Fibroblast of peridontal ligament (primary cell): ENCODE data around the gene UBB.

Experiments used
- DNase-seq: peaks from one replicate; pipeline ENCODE4 v3.0.0-alpha.2; 2010; ENCODE audit errors: extremely low read depth

UBB gene

GRCh38 chr17:16380640-16381495 is at the start of gene UBB:
TSS of gene UBB (plus strand) at chr17:16381091. CDS start at chr17:16381908, 817 bp downstream.
- peak; percentile 98 for DNase-seq

GRCh38 chr17:16338391-16338790 is 42.5 kb upstream of the UBB start:
- no peak for DNase-seq

- DNase-seq = no peak
Measured at GRCh38 chr17:16339402-16339801, 41.5 kb upstream of the UBB start.

- DNase-seq = no peak
Measured at GRCh38 chr17:16339959-16340358, 40.9 kb upstream of the UBB start.

- DNase-seq = peak; percentile 43
Measured at GRCh38 chr17:16342979-16343378, 37.9 kb upstream of the UBB start.

- DNase-seq = no peak
Measured at GRCh38 chr17:16343569-16343968, 37.3 kb upstream of the UBB start.

GRCh38 chr17:16345565-16345964 is 35.3 kb upstream of the UBB start:
- no peak for DNase-seq

GRCh38 chr17:16346721-16347271 is 34.1 kb upstream of the UBB start:
- no peak for DNase-seq

GRCh38 chr17:16348586-16348985 is 32.3 kb upstream of the UBB start:
- no peak for DNase-seq

GRCh38 chr17:16349431-16349830 is 31.5 kb upstream of the UBB start:
- DNase-seq = no peak

GRCh38 chr17:16351831-16352230 is 29.1 kb upstream of the UBB start:
- peak; percentile 44 for DNase-seq

- peak; percentile 30 for DNase-seq
Measured at GRCh38 chr17:16352303-16352666, 28.6 kb upstream of the UBB start.

GRCh38 chr17:16352667-16353316 is 28.1 kb upstream of the UBB start:
- no peak for DNase-seq

GRCh38 chr17:16353317-16354174 is 27.3 kb upstream of the UBB start, which contains the start of gene CENPV:
TSS of gene CENPV (minus strand) at chr17:16353469. CDS start at chr17:16353436, 33 bp downstream.
- no peak for DNase-seq

GRCh38 chr17:16354585-16354984 is 26.3 kb upstream of the UBB start:
- no peak for DNase-seq

- no peak for DNase-seq
Measured at GRCh38 chr17:16358394-16358793, 22.5 kb upstream of the UBB start.

- no peak for DNase-seq
Measured at GRCh38 chr17:16361874-16362273, 19.0 kb upstream of the UBB start.

GRCh38 chr17:16363749-16364536 is 16.9 kb upstream of the UBB start:
- peak; percentile 78 for DNase-seq

GRCh38 chr17:16364625-16365024 is 16.3 kb upstream of the UBB start:
- DNase-seq = no peak

GRCh38 chr17:16371742-16372141 is 9.1 kb upstream of the UBB start:
- peak; percentile 88 for DNase-seq
